OCI-LY7 (cell line): ENCODE measurements around the gene EPB41L2. TPM values are rescaled to one million over a fixed set of nuclear protein-coding genes. Genes with fewer than 3 reads are reported as not detected.

Source experiments
- BruUV-seq: library from RNA; stranded (reverse); fragments of 400-500 nt; replicated peaks from 2 replicates; lab custom pipeline; 2021; lab: Mats Ljungman, UMichigan
- CTCF ChIA-PET: fragments of 300-600 bp; sonication (Branson Sonifier 250); formaldehyde crosslinking; loops from one replicate; lab custom pipeline; 2022; ENCODE audit warnings: antibody characterized with exemption; ENCODE audit not compliant: unreplicated experiment; lab: Charles Lee
- POLR2A ChIA-PET: fragments of 300-600 bp; sonication (Branson Sonifier 250); formaldehyde crosslinking; loops from one replicate; lab custom pipeline; 2022; ENCODE audit warnings: antibody characterized with exemption; lab: Charles Lee
- DNase-seq: peaks from one replicate; pipeline ENCODE4 v3.0.0-alpha.2; 2015; ENCODE audit warnings: low spot score
- H2AFZ ChIP-seq: fragments of 200-600 bp; sonication (generic), shearing (Covaris generic); 2 replicates; pipeline ENCODE4 v1.6.1; 2014; ENCODE audit warnings: mild to moderate bottlenecking, antibody characterized with exemption, low read length, moderate library complexity
- H3K27ac ChIP-seq: fragments of 200-600 bp; sonication (generic); 2 replicates; pipeline ENCODE4 v1.5.1; 2014; ENCODE audit warnings: mixed run types, low read depth, mild to moderate bottlenecking, moderate library complexity, low read length, inconsistent platforms; ENCODE audit not compliant: poor library complexity, severe bottlenecking
- H3K36me3 ChIP-seq: fragments of 200-600 bp; sonication (generic); 2 replicates; pipeline ENCODE4 v1.6.1; 2014; ENCODE audit warnings: mild to moderate bottlenecking, antibody characterized with exemption, low read length, moderate library complexity, mixed read lengths; ENCODE audit not compliant: insufficient read depth
- H3K4me1 ChIP-seq: fragments of 200-600 bp; sonication (generic); 2 replicates; pipeline ENCODE4 v1.5.1; 2014; ENCODE audit warnings: mild to moderate bottlenecking, low read length; ENCODE audit not compliant: insufficient read depth, poor library complexity, severe bottlenecking
- H3K4me2 ChIP-seq: fragments of 200-600 bp; sonication (generic); 2 replicates; pipeline ENCODE4 v1.6.1; 2014; ENCODE audit warnings: mild to moderate bottlenecking, low read length
- H3K4me3 ChIP-seq: fragments of 200-600 bp; sonication (generic); 2 replicates; pipeline ENCODE4 v1.5.1; 2014; ENCODE audit warnings: mild to moderate bottlenecking, low read depth, low read length; ENCODE audit not compliant: poor library complexity, severe bottlenecking
- H3K79me2 ChIP-seq: fragments of 200-600 bp; sonication (generic); 2 replicates; pipeline ENCODE4 v1.6.1; 2016; ENCODE audit warnings: low read depth, mild to moderate bottlenecking, low read length, moderate library complexity, mixed read lengths; ENCODE audit not compliant: insufficient read depth
- H3K9me2 ChIP-seq: fragments of 200-600 bp; sonication (generic); 2 replicates; pipeline ENCODE4 v1.6.1; 2016; ENCODE audit warnings: mild to moderate bottlenecking, low read length, mixed read lengths; ENCODE audit not compliant: insufficient read depth
- H3K9me3 ChIP-seq: fragments of 200-600 bp; sonication (generic); 2 replicates; pipeline ENCODE4 v1.6.1; 2014; ENCODE audit warnings: mild to moderate bottlenecking, mixed run types, low read length, mixed read lengths
- H4K20me1 ChIP-seq: fragments of 200-600 bp; sonication (generic); 2 replicates; pipeline ENCODE4 v1.6.1; 2014; ENCODE audit warnings: mild to moderate bottlenecking, antibody characterized with exemption, low read length, moderate library complexity, mixed read lengths; ENCODE audit not compliant: insufficient read depth
- EZH2phosphoT487 ChIP-seq: fragments of 200-600 bp; sonication (generic); IDR thresholded peaks from 2 replicates; pipeline ENCODE4 v1.6.1; 2018; ENCODE audit warnings: low read depth, borderline replicate concordance, mild to moderate bottlenecking, mixed run types, antibody characterized with exemption, low read length, moderate library complexity, mixed read lengths
- intact Hi-C: fragments of 100-400 bp; cut with micrococcal nuclease; formaldehyde crosslinking; loops from one replicate; pipeline ENCODE4 v1.10.0; 2022; ENCODE audit not compliant: unreplicated experiment
- total RNA-seq, 2 experiments: library from RNA; depleted of rRNA in 1 of 2; stranded (reverse); fragments of >200 nt in 1 of 2; shearing (Covaris generic) in 1 of 2; gene quantifications; 2 replicates each; pipeline ENCODE4 v1.2.3, GENCODE V29; 2014 to 2022
- TF ChIP-seq, protein P1 (sequence below): fragments of 200-600 bp; sonication (generic); conservative IDR thresholded peaks from 2 replicates; pipeline ENCODE4 v1.5.1; 2014; ENCODE audit warnings: mild to moderate bottlenecking, antibody characterized with exemption, low read length, moderate library complexity, mixed read lengths

Gene EPB41L2
- total RNA-seq, 2 experiments from 2014 or later, result 36.7 to 138 TPM

DNA sequence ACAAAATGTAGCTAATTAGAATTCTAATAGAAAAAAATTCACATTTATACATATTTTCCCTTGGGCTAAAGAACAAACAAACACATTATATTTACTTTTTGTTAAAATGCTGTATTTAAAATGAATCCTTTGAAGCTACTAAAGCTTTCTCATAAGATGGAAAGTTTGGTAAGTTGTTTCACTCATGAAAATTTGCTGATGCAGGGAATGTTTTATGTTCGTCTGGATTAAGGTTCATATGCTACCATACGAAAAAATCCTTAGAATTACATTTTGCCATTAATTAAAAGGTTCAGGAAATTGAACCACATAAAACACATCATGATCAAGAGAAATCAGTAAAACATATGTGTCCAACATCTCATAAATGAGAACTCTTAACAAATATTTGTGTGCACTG is 173.6 kb downstream of the EPB41L2 start:
- CTCF ChIA-PET, result no interaction called here
- intact Hi-C loops, result loop anchor here (10.0 kb wide), 1 partner anchor 305 kb away; no protein-coding TSS in a partner anchor

GRCh38 chr6:130888246-130888645 is 174.8 kb downstream of the EPB41L2 start:
- Histone ChIP-seq H2AFZ (no peak overlapping the region), H3K9me3 (no peaks in the 10 kb centered on the region), H3K4me3 (no peak overlapping the region), H3K4me1 (no peaks in the 10 kb centered on the region), H3K9me2 (no peaks in the 10 kb centered on the region), H3K79me2 (no peaks in the 10 kb centered on the region), H3K4me2 (no peak overlapping the region), H3K27ac (no peak overlapping the region), H3K36me3 (peaks cover 16% of the 10 kb centered on the region; the same call in 1 of the 2 replicates), H4K20me1 (no peaks in the 10 kb centered on the region)
- no TSS peak for BruUV-seq
- DNase-seq, result no peak
- no peak for TF ChIP-seq EZH2phosphoT487
- TF ChIP-seq, protein P1, sequence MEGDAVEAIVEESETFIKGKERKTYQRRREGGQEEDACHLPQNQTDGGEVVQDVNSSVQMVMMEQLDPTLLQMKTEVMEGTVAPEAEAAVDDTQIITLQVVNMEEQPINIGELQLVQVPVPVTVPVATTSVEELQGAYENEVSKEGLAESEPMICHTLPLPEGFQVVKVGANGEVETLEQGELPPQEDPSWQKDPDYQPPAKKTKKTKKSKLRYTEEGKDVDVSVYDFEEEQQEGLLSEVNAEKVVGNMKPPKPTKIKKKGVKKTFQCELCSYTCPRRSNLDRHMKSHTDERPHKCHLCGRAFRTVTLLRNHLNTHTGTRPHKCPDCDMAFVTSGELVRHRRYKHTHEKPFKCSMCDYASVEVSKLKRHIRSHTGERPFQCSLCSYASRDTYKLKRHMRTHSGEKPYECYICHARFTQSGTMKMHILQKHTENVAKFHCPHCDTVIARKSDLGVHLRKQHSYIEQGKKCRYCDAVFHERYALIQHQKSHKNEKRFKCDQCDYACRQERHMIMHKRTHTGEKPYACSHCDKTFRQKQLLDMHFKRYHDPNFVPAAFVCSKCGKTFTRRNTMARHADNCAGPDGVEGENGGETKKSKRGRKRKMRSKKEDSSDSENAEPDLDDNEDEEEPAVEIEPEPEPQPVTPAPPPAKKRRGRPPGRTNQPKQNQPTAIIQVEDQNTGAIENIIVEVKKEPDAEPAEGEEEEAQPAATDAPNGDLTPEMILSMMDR, result no peak
- POLR2A ChIA-PET, result interaction anchor here (0.7 kb wide), 1 partner anchor 229 kb away, joined by 3 read pairs; no protein-coding TSS in a partner anchor
- CTCF ChIA-PET, result no interaction called here
- intact Hi-C loops, result loop anchor here (10.0 kb wide), 1 partner anchor 307 kb away; no protein-coding TSS in a partner anchor

More for the DNA sequence above, 173.6 kb downstream of the EPB41L2 start:
- no peak for TF ChIP-seq EZH2phosphoT487
- TF ChIP-seq, protein P1, result no peak
- POLR2A ChIA-PET, result interaction anchor here (0.9 to 1.1 kb wide), 2 partner anchors 11 to 702 kb away, joined by 3 to 4 read pairs; no protein-coding TSS in a partner anchor
- Histone ChIP-seq H3K4me3 (no peak overlapping the region), H3K79me2 (no peaks in the 10 kb centered on the region), H2AFZ (no peak overlapping the region), H3K4me2 (no peak overlapping the region), H3K9me3 (no peaks in the 10 kb centered on the region), H3K4me1 (no peaks in the 10 kb centered on the region), H3K36me3 (peaks cover 22% of the 10 kb centered on the region; the same call in 1 of the 2 replicates), H3K27ac (no peak overlapping the region), H4K20me1 (no peaks in the 10 kb centered on the region), H3K9me2 (no peaks in the 10 kb centered on the region)
- DNase-seq, result no peak
- BruUV-seq, result no TSS peak

GRCh38 chr6:130886966-130887365 is 176.1 kb downstream of the EPB41L2 start:
- CTCF ChIA-PET, result no interaction called here
- intact Hi-C loops, result loop anchor here (10.0 kb wide), 1 partner anchor 308 kb away; no protein-coding TSS in a partner anchor
- no peak overlapping the region for H3K4me3 ChIP-seq
- POLR2A ChIA-PET, result no interaction called here
- no peak for TF ChIP-seq EZH2phosphoT487
- TF ChIP-seq, protein P1, result no peak
- H3K79me2 ChIP-seq, result no peaks in the 10 kb centered on the region
- no TSS peak for BruUV-seq
- H3K36me3 ChIP-seq, result peaks cover 8% of the 10 kb centered on the region; the same call in 1 of the 2 replicates
- H3K9me2 ChIP-seq, result no peaks in the 10 kb centered on the region
- H3K4me2 ChIP-seq, result no peak overlapping the region
- no peak overlapping the region for H3K27ac ChIP-seq
- no peak overlapping the region for H2AFZ ChIP-seq
- no peaks in the 10 kb centered on the region for H3K9me3 ChIP-seq
- DNase-seq, result no peak
- H3K4me1 ChIP-seq, result no peaks in the 10 kb centered on the region
- H4K20me1 ChIP-seq, result no peaks in the 10 kb centered on the region
